Mucosa of descending colon (tissue), 3 donors: ENCODE results near the gene PLA2G4D. TPM values are rescaled to one million over a fixed set of nuclear protein-coding genes. Genes with fewer than 3 reads are reported as not detected.

Experiments used
- ATAC-seq: fragments of 200-7000 bp; cut with Tn5 transposase; one replicate; pipeline ENCODE4 v1.9.1; 2020; ENCODE audit warnings: mild to moderate bottlenecking, moderate library complexity
- DNase-seq, 3 donors: peaks; one replicate each; pipeline ENCODE4 v3.0.0-alpha.2; 2020
- H3K36me3 ChIP-seq: fragments of 200-600 bp; one replicate; pipeline ENCODE4 v1.8.0; 2021; ENCODE audit warnings: low read depth, mild to moderate bottlenecking
- H3K4me1 ChIP-seq: fragments of 200-600 bp; one replicate; pipeline ENCODE4 v1.8.0; 2021; ENCODE audit warnings: low read depth, mild to moderate bottlenecking
- H3K4me3 ChIP-seq: fragments of 200-600 bp; one replicate; pipeline ENCODE4 v1.8.0; 2021; ENCODE audit warnings: mild to moderate bottlenecking
- H3K9me3 ChIP-seq: fragments of 200-600 bp; one replicate; pipeline ENCODE4 v1.8.0; 2021; ENCODE audit warnings: mild to moderate bottlenecking
- CTCF ChIP-seq: fragments of 200-600 bp; IDR thresholded peaks from one replicate; pipeline ENCODE4 v1.8.0; 2022; ENCODE audit warnings: antibody characterized with exemption, mild to moderate bottlenecking
- intact Hi-C, 2 donors: fragments of 100-400 bp; cut with DNase I in 1 of 2; cut with micrococcal nuclease in 1 of 2; formaldehyde crosslinking; loops; one replicate each; pipeline versions ENCODE4 v1.11.0 to v1.11.1; 2022; cut with DNase I, micrococcal nuclease
- total RNA-seq, 3 donors: library from RNA; stranded (reverse); fragmentation: NEBNext Ultra II Directional in 2 of 3; extraction: Animal tissue kit (Norgen Biotek cat#: 25700) in 2 of 3; gene quantifications; one replicate each; pipeline versions ENCODE4 v1.2.1 to v1.2.4, GENCODE V29; 2021 to 2023
- donor health status: DM: no; HTN: no; CAD: no; lungs with moderate emphysema.
- donor health status: DM: no; HTN: no; CAD: no.
- donor health status: DM: no; HTN: yes; CAD: no.

Gene PLA2G4D
- total RNA-seq, 3 donors from 2014 or later = 0.35 to 0.51 (median 0.49) TPM

GRCh38 chr15:42139596-42139995 is 45.2 kb upstream of the PLA2G4D start:
- Histone ChIP-seq H3K4me3 (no peak overlapping the region), H3K4me1 (peaks cover 6% of the 10 kb centered on the region), H3K36me3 (no peaks in the 10 kb centered on the region), H3K9me3 (peaks cover 24% of the 10 kb centered on the region)
- intact Hi-C loops = no loop called here
- ATAC-seq = peak; percentile 46
- no peak for TF ChIP-seq CTCF
- peak in 1 of 3 donors; percentile 57 for DNase-seq

GRCh38 chr15:42138968-42139386 is 44.6 kb upstream of the PLA2G4D start:
- DNase-seq (peak in 2 of 3 donors; percentile 62 to 87), ATAC-seq (peak; percentile 66)
- peaks cover 6% of the 10 kb centered on the region for H3K4me1 ChIP-seq
- peaks cover 24% of the 10 kb centered on the region for H3K9me3 ChIP-seq
- no peaks in the 10 kb centered on the region for H3K36me3 ChIP-seq
- TF ChIP-seq CTCF = no peak
- H3K4me3 ChIP-seq = no peak overlapping the region
- intact Hi-C loops = no loop called here

GRCh38 chr15:42138411-42138810 is 44.0 kb upstream of the PLA2G4D start:
- Histone ChIP-seq H3K9me3 (peaks cover 24% of the 10 kb centered on the region), H3K4me3 (no peak overlapping the region), H3K4me1 (peaks cover 6% of the 10 kb centered on the region), H3K36me3 (no peaks in the 10 kb centered on the region)
- no peak for DNase-seq
- intact Hi-C loops = no loop called here
- ATAC-seq = no peak
- TF ChIP-seq CTCF = no peak

- Histone ChIP-seq H3K36me3 (no peaks in the 10 kb centered on the region), H3K9me3 (peaks cover 24% of the 10 kb centered on the region), H3K4me3 (no peak overlapping the region), H3K4me1 (peaks cover 6% of the 10 kb centered on the region)
- intact Hi-C loops = no loop called here
- TF ChIP-seq CTCF = no peak
- DNase-seq = no peak
- ATAC-seq = no peak
These were observed 43.3 kb upstream of the PLA2G4D start for GRCh38 chr15:42137461-42138261.

GRCh38 chr15:42136513-42136912 is 42.2 kb upstream of the PLA2G4D start:
- H3K4me1 ChIP-seq = peaks cover 3% of the 10 kb centered on the region
- no peaks in the 10 kb centered on the region for H3K36me3 ChIP-seq
- peaks cover 24% of the 10 kb centered on the region for H3K9me3 ChIP-seq
- intact Hi-C loops = no loop called here
- no peak for DNase-seq
- no peak overlapping the region for H3K4me3 ChIP-seq
- TF ChIP-seq CTCF = no peak
- ATAC-seq = no peak
